ENCODE data around the gene OS9. TPM values are rescaled to one million over a fixed set of nuclear protein-coding genes. Genes with fewer than 3 reads are reported as not detected.

Gene OS9
- total and polyA plus RNA-seq, 2 donors (not counting 3 experiments of a cell fraction or from before 2014, with no cell fraction given) = 212 to 561 TPM

DNA sequence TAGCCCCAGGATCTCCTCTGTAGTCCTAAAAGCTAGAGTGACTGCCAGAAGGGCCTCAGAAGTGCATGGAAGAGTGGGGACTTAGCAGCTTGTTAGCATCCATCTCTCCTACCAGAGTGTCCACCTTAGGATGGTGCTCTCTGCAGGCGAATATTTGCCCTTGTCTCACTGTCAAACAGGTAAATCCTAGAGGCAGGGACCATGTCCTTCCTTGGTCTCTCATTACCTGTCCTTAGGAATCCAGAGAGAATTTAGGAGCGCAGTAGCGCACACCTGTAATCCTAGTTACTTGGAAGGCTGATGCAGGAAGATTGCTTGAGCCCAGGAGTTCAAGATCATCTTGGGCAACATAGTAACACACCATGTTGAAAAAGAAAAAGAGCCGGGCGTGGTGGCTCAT, 23.2 kb downstream of the OS9 start:
- no peaks in the 10 kb centered on the region for H3K9me1 ChIP-seq (replicated peaks; ENCODE audit: control insufficient read depth, extremely low read depth, insufficient read depth, low read length)
- dilution Hi-C loops (cut with MboI; ENCODE audit: extremely low pct_ligation_motif_present, low sequenced_read_pairs) (no loop called here), intact Hi-C loops (cut with micrococcal nuclease) (no loop called here)
- ChIA-PET POLR2A (no interaction called here), CTCF (interaction anchor here (1.3 kb wide), 1 partner anchor 9 kb away, joined by 5 read pairs; no protein-coding TSS in a partner anchor)
- no peaks in the 10 kb centered on the region for H3K9me3 ChIP-seq (replicated peaks; ENCODE audit: control insufficient read depth, insufficient read depth, low read length)
- H3K4me2 ChIP-seq (ENCODE audit: insufficient read depth, low read length) = no peak overlapping the region
- no peaks in the 10 kb centered on the region for H4K20me1 ChIP-seq (replicated peaks; ENCODE audit: control insufficient read depth, extremely low read depth, insufficient read depth, low read length)
- FAIRE-seq (no peak), DNase-seq (ENCODE audit: low read depth, low spot score) (no peak)
- H3K79me2 ChIP-seq (ENCODE audit: control insufficient read depth, insufficient read depth, low read length) = no peaks in the 10 kb centered on the region
- no peak for TF ChIP-seq EZH2 (IDR thresholded peaks at IDR 0.05; ENCODE audit: borderline replicate concordance, low read depth, low read length, severe bottlenecking)
- TF ChIP-seq FOS (IDR thresholded peaks at IDR 0.05; ENCODE audit: borderline replicate concordance, insufficient read depth, low read length) = no peak
- TF ChIP-seq POLR2A (IDR thresholded peaks at IDR 0.05; ENCODE audit: low read depth, low read length) = no peak
- no peak for TF ChIP-seq GATA2 (IDR thresholded peaks at IDR 0.05; ENCODE audit: insufficient read depth, insufficient read length, low read depth, low read length)
- no peak for TF ChIP-seq MYC (IDR thresholded peaks at IDR 0.05; ENCODE audit: low read depth, low read length)
- no peak for TF ChIP-seq POLR2AphosphoS5 (IDR thresholded peaks at IDR 0.05; ENCODE audit: insufficient read depth, low read depth, low read length)
- TF ChIP-seq CTCF (IDR thresholded peaks at IDR 0.05; ENCODE audit: extremely low read depth in 1 of 2, insufficient read depth in 1 of 2, low read depth in 1 of 2, low read length in 2 of 2) = no peak
- TF ChIP-seq, protein P1, sequence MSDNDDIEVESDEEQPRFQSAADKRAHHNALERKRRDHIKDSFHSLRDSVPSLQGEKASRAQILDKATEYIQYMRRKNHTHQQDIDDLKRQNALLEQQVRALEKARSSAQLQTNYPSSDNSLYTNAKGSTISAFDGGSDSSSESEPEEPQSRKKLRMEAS (IDR thresholded peaks at IDR 0.05; ENCODE audit: insufficient read depth, insufficient read length) = no peak
- TF ChIP-seq JUN (IDR thresholded peaks at IDR 0.05; ENCODE audit: borderline replicate concordance, insufficient read depth, insufficient read length, low read depth) = no peak
- H3K4me1 ChIP-seq (ENCODE audit: control insufficient read depth, extremely low read depth, insufficient read depth, low read length) = no peaks in the 10 kb centered on the region
- H3K27me3 ChIP-seq (ENCODE audit: control insufficient read depth in 2 of 2, insufficient read depth in 2 of 2, low read length in 2 of 2) = no peaks in the 10 kb centered on the region
- H3K36me3 ChIP-seq (ENCODE audit: control insufficient read depth in 2 of 2, extremely low read depth in 1 of 2, insufficient read depth in 2 of 2, low read length in 2 of 2) = peaks cover 0 to 41% of the 10 kb centered on the region in 2 experiments
- no TSS peak for BruUV-seq (replicated peaks)
- H3K9ac ChIP-seq (replicated peaks; ENCODE audit: extremely low read depth, insufficient read depth, low read length) = no peak overlapping the region
- no peak overlapping the region for H3K4me3 ChIP-seq (replicated peaks in 1 of 3; ENCODE audit: insufficient read depth in 1 of 3, low read depth in 1 of 3, low read length in 3 of 3)
- no peak overlapping the region for H3K27ac ChIP-seq (ENCODE audit: insufficient read depth, low read depth, low read length)
- H2AFZ ChIP-seq (ENCODE audit: low read depth, low read length) = no peak overlapping the region
